Measurements from ENCODE around the gene UBE2H.
A peak's percentile ranks its signal among the peaks of the same experiment; 100 is the strongest.
"Not testable (repeated sequence)": the region's sequence is repeated elsewhere in the genome, so short reads cannot be mapped to it uniquely, and the experiment has no call there.

Gene UBE2H

GRCh38 chr7:129843978-129844840, 108.6 kb downstream of the UBE2H start:
- DNase-seq (ENCODE audit: low read depth, low spot score): no peak

GRCh38 chr7:129843365-129843898, 109.3 kb downstream of the UBE2H start:
- peak; percentile 51 for DNase-seq (ENCODE audit: low read depth, low spot score)

GRCh38 chr7:129841465-129841864, 111.3 kb downstream of the UBE2H start:
- no peak for DNase-seq (ENCODE audit: low read depth, low spot score)

GRCh38 chr7:129840757-129841156, 112.0 kb downstream of the UBE2H start:
- DNase-seq (ENCODE audit: low read depth, low spot score): no peak

- DNase-seq (ENCODE audit: low read depth, low spot score): no peak
Observed at GRCh38 chr7:129836983-129837382, 115.8 kb downstream of the UBE2H start.

- no peak for DNase-seq (ENCODE audit: low read depth, low spot score)
Observed at GRCh38 chr7:129835569-129835968, 117.2 kb downstream of the UBE2H start.

- not testable (repeated sequence) for DNase-seq (ENCODE audit: low read depth, low spot score)
Observed at GRCh38 chr7:129833353-129833752, 119.4 kb downstream of the UBE2H start.

- DNase-seq (ENCODE audit: low read depth, low spot score): no peak
Observed at GRCh38 chr7:129832701-129833227, 120.0 kb downstream of the UBE2H start.

GRCh38 chr7:129832282-129832681, 120.5 kb downstream of the UBE2H start:
- DNase-seq (ENCODE audit: low read depth, low spot score): no peak

- DNase-seq (ENCODE audit: low read depth, low spot score): peak; percentile 65
Observed at GRCh38 chr7:129831424-129832058, 121.2 kb downstream of the UBE2H start.

GRCh38 chr7:129830949-129831348, 121.8 kb downstream of the UBE2H start:
- no peak for DNase-seq (ENCODE audit: low read depth, low spot score)

- DNase-seq (ENCODE audit: low read depth, low spot score): peak; percentile 83
Observed at GRCh38 chr7:129829737-129830631, 122.8 kb downstream of the UBE2H start.

GRCh38 chr7:129828989-129829736, 123.6 kb downstream of the UBE2H start:
- DNase-seq (ENCODE audit: low read depth, low spot score): no peak

GRCh38 chr7:129828078-129828762, 124.5 kb downstream of the UBE2H start:
- no peak for DNase-seq (ENCODE audit: low read depth, low spot score)

- DNase-seq (ENCODE audit: low read depth, low spot score): no peak
Observed at GRCh38 chr7:129827467-129827990, 125.2 kb downstream of the UBE2H start.

GRCh38 chr7:129826895-129827294, 125.9 kb downstream of the UBE2H start:
- DNase-seq (ENCODE audit: low read depth, low spot score): not testable (repeated sequence)

- DNase-seq (ENCODE audit: low read depth, low spot score): peak; percentile 86
Observed at GRCh38 chr7:129825209-129825970, 127.4 kb downstream of the UBE2H start.

GRCh38 chr7:129824291-129825208, 128.2 kb downstream of the UBE2H start:
- peak; percentile 98 for DNase-seq (ENCODE audit: low read depth, low spot score)

All from ELF-1 (cell line).